K562 (cell line): Measurements from ENCODE around the gene GMIP. TPM values are rescaled to one million over a fixed set of nuclear protein-coding genes. Genes with fewer than 3 reads are reported as not detected.

Source experiments
- ATAC-seq: fragments of 200-7000 bp; cut with Tn5 transposase; 3 replicates; pipeline ENCODE4 v1.9.1; 2020; ENCODE audit warnings: moderate library complexity
- BruUV-seq: library from RNA; stranded (reverse); fragments of 400-500 nt; replicated peaks from 2 replicates; lab custom pipeline; 2021; lab: Mats Ljungman, UMichigan
- CTCF ChIA-PET: fragments of 300-600 bp; formaldehyde crosslinking; extraction: SDS; loops from one replicate; lab custom pipeline; 2021; ENCODE audit warnings: low intra/inter-chr PET ratio; lab: Yijun Ruan, JAX
- POLR2A ChIA-PET: fragments of 300-600, 350-650 bp; sonication (Branson Sonifier 250); formaldehyde crosslinking; extraction: SDS; loops from one replicate; lab custom pipeline; 2021; ENCODE audit warnings: antibody characterized with exemption, inconsistent platforms; lab: Yijun Ruan, JAX
- DNase-seq, 4 experiments: peaks; one replicate each; pipeline versions ENCODE4 v3.0.0 to v3.0.0-alpha.2; 2011 to 2018; ENCODE audit warnings: low spot score in 3 of 4, mixed read lengths in 3 of 4; ENCODE audit errors: extremely low read depth in 1 of 4
- FAIRE-seq: peaks from 2 replicates; lab custom pipeline; 2011; peaks lifted over from hg19 to GRCh38; lab: Jason Lieb, UNC
- H2AFZ ChIP-seq: 2 replicates; pipeline ENCODE4 v1.6.0; 2011; ENCODE audit warnings: low read depth, low read length, control low read depth, inconsistent platforms
- H3K27ac ChIP-seq: fragments of 200-600 bp; 3 replicates; pipeline ENCODE4 v1.8.0; 2011; ENCODE audit warnings: low read depth, mild to moderate bottlenecking, control low read depth, inconsistent platforms, low read length, moderate library complexity, mixed read lengths; ENCODE audit errors: extremely low read depth
- H3K27me3 ChIP-seq, 2 experiments: fragments of 300-600 bp in 1 of 2; 2 replicates in 1 of 2; 3 replicates in 1 of 2; pipeline versions ENCODE4 v1.6.0 to v1.8.0; 2011; ENCODE audit warnings: inconsistent platforms in 2 of 2, low read length in 2 of 2, mild to moderate bottlenecking in 1 of 2, mixed read lengths in 1 of 2, moderate library complexity in 1 of 2; ENCODE audit not compliant: control insufficient read depth in 2 of 2, insufficient read depth in 2 of 2
- H3K36me3 ChIP-seq: fragments of 300-600 bp; 3 replicates; pipeline ENCODE4 v1.8.0; 2011; ENCODE audit warnings: mild to moderate bottlenecking, low read length, inconsistent platforms; ENCODE audit not compliant: control insufficient read depth, insufficient read depth
- H3K4me1 ChIP-seq, 2 experiments: fragments of 200-600 bp in 1 of 2; replicated peaks in 1 of 2; 2 replicates in 1 of 2; 3 replicates in 1 of 2; pipeline versions ENCODE4 v1.5.1 to v1.8.0; 2011; ENCODE audit warnings: inconsistent platforms in 2 of 2, low read length in 2 of 2, mild to moderate bottlenecking in 1 of 2, mixed read lengths in 1 of 2, moderate library complexity in 1 of 2; ENCODE audit not compliant: control insufficient read depth in 2 of 2, insufficient read depth in 2 of 2
- H3K4me2 ChIP-seq: 2 replicates; pipeline ENCODE4 v1.6.1; 2011; ENCODE audit warnings: low read length, control low read depth, inconsistent platforms, mixed read lengths; ENCODE audit not compliant: insufficient read depth
- H3K4me3 ChIP-seq: fragments of 200-600 bp; sonication (generic), shearing (Covaris generic); 2 replicates; pipeline ENCODE4 v1.5.1; 2016; ENCODE audit warnings: control low read depth, inconsistent platforms
- H3K79me2 ChIP-seq: fragments of 200-600 bp; 3 replicates; pipeline ENCODE4 v1.8.0; 2011; ENCODE audit warnings: low read length, inconsistent platforms; ENCODE audit not compliant: control insufficient read depth, insufficient read depth
- H3K9ac ChIP-seq, 2 experiments: 2 replicates each; pipeline versions ENCODE4 v1.6.0 to v1.6.1; 2011; ENCODE audit warnings: low read depth in 2 of 2, low read length in 2 of 2, control low read depth in 1 of 2, inconsistent platforms in 1 of 2, mild to moderate bottlenecking in 1 of 2, mixed read lengths in 1 of 2; ENCODE audit not compliant: insufficient read depth in 1 of 2
- H3K9me1 ChIP-seq: one replicate; pipeline ENCODE4 v1.6.0; 2011; ENCODE audit warnings: inconsistent platforms, mild to moderate bottlenecking, low read length, moderate library complexity; ENCODE audit not compliant: control insufficient read depth, insufficient read depth
- H3K9me3 ChIP-seq: replicated peaks from 2 replicates; pipeline ENCODE4 v1.5.1; 2011; ENCODE audit warnings: low read depth, low read length, inconsistent platforms; ENCODE audit not compliant: control insufficient read depth, insufficient read depth
- H4K20me1 ChIP-seq: replicated peaks from 2 replicates; pipeline ENCODE4 v1.6.1; 2011; ENCODE audit warnings: low read length, inconsistent platforms, mixed read lengths; ENCODE audit not compliant: control insufficient read depth, insufficient read depth
- FUS ChIP-seq: fragments of 200-400 bp; formaldehyde crosslinking; optimal IDR thresholded peaks from 2 replicates; pipeline ENCODE3; 2017; ENCODE audit warnings: low read depth, low read length
- HEY1 ChIP-seq: fragments of 250-450 bp; sonication (Bioruptor Pico); IDR thresholded peaks from 2 replicates; pipeline ENCODE4 v1.5.0; 2020; ENCODE audit warnings: mild to moderate bottlenecking, moderate library complexity, borderline replicate concordance
- LEF1 ChIP-seq: fragments of 450-650 bp; IDR thresholded peaks from 2 replicates; pipeline ENCODE4 v1.6.1; 2016; ENCODE audit warnings: mild to moderate bottlenecking
- POLR2H ChIP-seq: IDR thresholded peaks from 2 replicates; pipeline ENCODE4 v1.6.1; 2016; ENCODE audit warnings: missing genetic modification characterization, low read depth, mild to moderate bottlenecking, control low read depth, missing compliant biosample characterization, moderate library complexity
- PRPF4 ChIP-seq: fragments of 200-400 bp; formaldehyde crosslinking; IDR thresholded peaks from one replicate; pipeline ENCODE4 v1.6.1; 2017; ENCODE audit warnings: low read length, low read depth, mild to moderate bottlenecking; ENCODE audit not compliant: insufficient read depth, poor library complexity, severe bottlenecking
- RBM14 ChIP-seq: fragments of 200-400 bp; formaldehyde crosslinking; IDR thresholded peaks from 2 replicates; pipeline ENCODE4 v1.6.1; 2018; ENCODE audit warnings: low read depth, mild to moderate bottlenecking, low read length, moderate library complexity, borderline replicate concordance; ENCODE audit not compliant: insufficient read depth
- RHOXF2B ChIP-seq: fragments of 250-450 bp; sonication (Bioruptor Pico); conservative IDR thresholded peaks from 2 replicates; pipeline ENCODE4 v1.5.1; 2021
- TAF1 ChIP-seq: IDR thresholded peaks from 2 replicates; pipeline ENCODE4 v1.6.1; 2011; ENCODE audit warnings: mild to moderate bottlenecking, low read length, moderate library complexity; ENCODE audit not compliant: insufficient read depth, control insufficient read depth, severe bottlenecking; ENCODE audit errors: extremely low read depth
- TCF3 ChIP-seq: sonication (generic); formaldehyde crosslinking; IDR thresholded peaks from 2 replicates; pipeline ENCODE4 v1.4.0; 2020; ENCODE audit warnings: mild to moderate bottlenecking, missing genetic modification reagents
- ZNF444 ChIP-seq: fragments of 250-450 bp; sonication (Bioruptor Pico); IDR thresholded peaks from 2 replicates; pipeline ENCODE4 v1.4.0; 2020; ENCODE audit warnings: mild to moderate bottlenecking, moderate library complexity
- ZNF644 ChIP-seq: fragments of 200-800 bp; sonication (Bioruptor generic); IDR thresholded peaks from 2 replicates; pipeline ENCODE4 v1.6.1; 2016; ENCODE audit warnings: low read depth, missing genetic modification characterization, missing compliant biosample characterization
- ZNF75A ChIP-seq: fragments of 450-650 bp; formaldehyde crosslinking; IDR thresholded peaks from 2 replicates; pipeline ENCODE4 v1.4.0; 2020; ENCODE audit warnings: mild to moderate bottlenecking
- WGBS: fragments of 100-300 bp; shearing (Covaris generic); methylation state at CpG from one replicate; pipeline ENCODE4 v1.1.6; 2016; ENCODE audit warnings: low coverage, mixed read lengths; ENCODE audit not compliant: insufficient coverage; ENCODE audit errors: missing lambda C conversion rate; 5-methylcytosine and 5-hydroxymethylcytosine counted together
- in situ Hi-C: fragments of 300-500 bp; cut with MboI; formaldehyde crosslinking; loops from 4 replicates; pipeline ENCODE4 v1.15.0; 2018; ENCODE audit warnings: inconsistent platforms, mixed read lengths
- intact Hi-C: fragments of 100-400 bp; cut with micrococcal nuclease; formaldehyde crosslinking; loops from 2 replicates; pipeline ENCODE4 v1.14.2; 2022
- polyA plus RNA-seq, 8 experiments: library from polyadenylated mRNA; depleted of rRNA in 4 of 8; stranded (reverse) in 5 of 8; unstranded in 3 of 8; fragments of >200 nt; fragmentation: Nextera tagmentation in 2 of 8; fragmentation: Illumina TruSeq in 1 of 8; extraction: Ambion mirVana in 2 of 8; extraction: Trizol in 1 of 8; gene quantifications; 2 replicates each; pipeline versions ENCODE4 v1.2.1 to v1.2.3, GENCODE V29; 2011 to 2014; ENCODE audit warnings: inconsistent platforms in 1 of 8, missing spikeins in 1 of 8
- total RNA-seq, 7 experiments: library from RNA; depleted of rRNA in 6 of 7; stranded (reverse); fragments of >200 nt in 6 of 7; fragmentation: Illumina TruSeq in 2 of 7; extraction: Trizol in 2 of 7; gene quantifications; 2 replicates each; pipeline versions ENCODE4 v1.2.1 to v1.2.3, GENCODE V29; 2011 to 2021; ENCODE audit warnings: low replicate concordance in 1 of 7
- TF ChIP-seq, protein P1 (sequence below): fragments of 250-450 bp; sonication (Bioruptor Pico); IDR thresholded peaks from 2 replicates; pipeline ENCODE4 v1.9.0; 2021; ENCODE audit warnings: mild to moderate bottlenecking, inconsistent platforms
- TF ChIP-seq, protein P2 (sequence below): fragments of 250-450 bp; sonication (Bioruptor Pico); IDR thresholded peaks from 2 replicates; pipeline ENCODE4 v1.8.0; 2021; ENCODE audit warnings: mild to moderate bottlenecking, moderate library complexity

The GMIP gene
- total and polyA plus RNA-seq, 9 of the 15 experiments (the other 6 are each of a cell fraction or from before 2014, with no cell fraction given), result 0.14 to 15.8 (median 3.2) TPM

DNA sequence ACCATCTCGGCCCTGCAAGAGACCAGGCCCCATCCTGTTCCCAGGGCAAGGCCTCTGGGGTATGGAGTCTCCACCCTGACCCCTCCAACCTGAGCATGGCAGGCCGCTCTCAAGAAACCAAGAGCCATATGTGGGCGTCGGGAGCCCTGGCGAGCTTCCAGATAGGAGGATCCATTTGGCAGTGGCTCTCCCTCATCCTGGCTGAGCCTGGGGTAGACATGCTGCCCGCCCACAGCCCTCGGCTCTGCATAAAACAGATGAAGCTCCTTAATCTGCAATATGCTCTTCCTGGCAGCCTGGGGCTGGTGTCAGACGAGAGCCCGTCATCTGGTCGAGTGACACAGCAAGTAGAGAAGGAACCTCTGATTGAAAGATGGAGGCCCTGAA is 13.9 kb upstream of the GMIP start:
- WGBS, result 88% methylated on average over 10 of the region's 10 CpGs

More for the DNA sequence above, 13.9 kb upstream of the GMIP start:
- H3K36me3 ChIP-seq, result peaks cover 88% of the 10 kb centered on the region
- DNase-seq, result peak in 1 of 4 experiments; percentile 1
- H3K79me2 ChIP-seq, result peaks cover 22% of the 10 kb centered on the region
- H2AFZ ChIP-seq, result no peak overlapping the region
- CTCF ChIA-PET, result no interaction called here
- TF ChIP-seq POLR2H (tag) (no peak), FUS (no peak), ZNF644 (tag) (no peak), TCF3 (CRISPR knock-in tag) (no peak), TAF1 (no peak), RHOXF2B (no peak), RBM14 (no peak), LEF1 (no peak), ZNF75A (CRISPR knock-in tag) (no peak), PRPF4 (no peak), ZNF444 (no peak), HEY1 (CRISPR knock-in tag) (no peak)
- TF ChIP-seq, protein P1, sequence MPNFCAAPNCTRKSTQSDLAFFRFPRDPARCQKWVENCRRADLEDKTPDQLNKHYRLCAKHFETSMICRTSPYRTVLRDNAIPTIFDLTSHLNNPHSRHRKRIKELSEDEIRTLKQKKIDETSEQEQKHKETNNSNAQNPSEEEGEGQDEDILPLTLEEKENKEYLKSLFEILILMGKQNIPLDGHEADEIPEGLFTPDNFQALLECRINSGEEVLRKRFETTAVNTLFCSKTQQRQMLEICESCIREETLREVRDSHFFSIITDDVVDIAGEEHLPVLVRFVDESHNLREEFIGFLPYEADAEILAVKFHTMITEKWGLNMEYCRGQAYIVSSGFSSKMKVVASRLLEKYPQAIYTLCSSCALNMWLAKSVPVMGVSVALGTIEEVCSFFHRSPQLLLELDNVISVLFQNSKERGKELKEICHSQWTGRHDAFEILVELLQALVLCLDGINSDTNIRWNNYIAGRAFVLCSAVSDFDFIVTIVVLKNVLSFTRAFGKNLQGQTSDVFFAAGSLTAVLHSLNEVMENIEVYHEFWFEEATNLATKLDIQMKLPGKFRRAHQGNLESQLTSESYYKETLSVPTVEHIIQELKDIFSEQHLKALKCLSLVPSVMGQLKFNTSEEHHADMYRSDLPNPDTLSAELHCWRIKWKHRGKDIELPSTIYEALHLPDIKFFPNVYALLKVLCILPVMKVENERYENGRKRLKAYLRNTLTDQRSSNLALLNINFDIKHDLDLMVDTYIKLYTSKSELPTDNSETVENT (CRISPR knock-in tag), result no peak
- TF ChIP-seq, protein P2, sequence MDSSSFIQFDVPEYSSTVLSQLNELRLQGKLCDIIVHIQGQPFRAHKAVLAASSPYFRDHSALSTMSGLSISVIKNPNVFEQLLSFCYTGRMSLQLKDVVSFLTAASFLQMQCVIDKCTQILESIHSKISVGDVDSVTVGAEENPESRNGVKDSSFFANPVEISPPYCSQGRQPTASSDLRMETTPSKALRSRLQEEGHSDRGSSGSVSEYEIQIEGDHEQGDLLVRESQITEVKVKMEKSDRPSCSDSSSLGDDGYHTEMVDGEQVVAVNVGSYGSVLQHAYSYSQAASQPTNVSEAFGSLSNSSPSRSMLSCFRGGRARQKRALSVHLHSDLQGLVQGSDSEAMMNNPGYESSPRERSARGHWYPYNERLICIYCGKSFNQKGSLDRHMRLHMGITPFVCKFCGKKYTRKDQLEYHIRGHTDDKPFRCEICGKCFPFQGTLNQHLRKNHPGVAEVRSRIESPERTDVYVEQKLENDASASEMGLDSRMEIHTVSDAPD (CRISPR knock-in tag), result no peak
- BruUV-seq, result no TSS peak
- H3K27me3 ChIP-seq, result no peaks in the 10 kb centered on the region
- no peak overlapping the region for H3K4me2 ChIP-seq
- peak overlapping the region in 1 of 2 experiments; percentile 17; a peak in 1 of 4 replicates for H3K9ac ChIP-seq
- FAIRE-seq, result no peak
- no peaks in the 10 kb centered on the region for H3K9me3 ChIP-seq
- intact Hi-C loops (no loop called here), in situ Hi-C loops (no loop called here)
- ATAC-seq, result no peak
- H3K4me3 ChIP-seq, result no peak overlapping the region
- H3K9me1 ChIP-seq, result no peaks in the 10 kb centered on the region
- H3K4me1 ChIP-seq, result peaks cover 7 to 21% of the 10 kb centered on the region in 2 experiments; a peak in 4 of 5 replicates
- POLR2A ChIA-PET, result interaction anchor here (0.6 to 1.0 kb wide), 3 partner anchors 11 to 128 kb away, joined by 3 read pairs; no protein-coding TSS in a partner anchor
- no peak overlapping the region for H3K27ac ChIP-seq
- H4K20me1 ChIP-seq, result peaks cover 3% of the 10 kb centered on the region; the same call in 1 of the 2 replicates
